ENCODE results near the gene PTPDC1. TPM values are rescaled to one million over a fixed set of nuclear protein-coding genes. Genes with fewer than 3 reads are reported as not detected.

The PTPDC1 gene
- total RNA-seq, 2 experiments from 2014 or later: 3.6 to 7.0 TPM

- Histone ChIP-seq H3K4me2 (ENCODE audit: low read length) (no peak overlapping the region), H3K9me2 (ENCODE audit: insufficient read depth, low read length) (no peaks in the 10 kb centered on the region), H3K79me2 (ENCODE audit: insufficient read depth, low read depth, low read length) (no peaks in the 10 kb centered on the region), H3K4me3 (ENCODE audit: low read depth, low read length, poor library complexity, severe bottlenecking) (no peak overlapping the region), H4K20me1 (ENCODE audit: insufficient read depth, low read length) (no peaks in the 10 kb centered on the region), H3K9me3 (ENCODE audit: low read length) (no peaks in the 10 kb centered on the region), H3K27ac (ENCODE audit: low read depth, low read length, poor library complexity, severe bottlenecking) (no peak overlapping the region), H2AFZ (ENCODE audit: low read length) (no peak overlapping the region), H3K36me3 (ENCODE audit: insufficient read depth, low read length) (no peaks in the 10 kb centered on the region), H3K4me1 (ENCODE audit: insufficient read depth, low read length, poor library complexity, severe bottlenecking) (no peaks in the 10 kb centered on the region)
- POLR2A ChIA-PET: no interaction called here
- DNase-seq (ENCODE audit: low spot score): no peak
- TF ChIP-seq EZH2phosphoT487 (IDR thresholded peaks at IDR 0.05; ENCODE audit: borderline replicate concordance, low read depth, low read length) (no peak), CTCF (conservative IDR thresholded peaks at IDR 0.05; ENCODE audit: low read length) (no peak)
- CTCF ChIA-PET (ENCODE audit: unreplicated experiment): no interaction called here
- no TSS peak for BruUV-seq (replicated peaks)
- intact Hi-C loops (cut with micrococcal nuclease; ENCODE audit: unreplicated experiment): no loop called here
These were observed 13.6 kb downstream of the PTPDC1 start for GRCh38 chr9:94097788-94098414.

GRCh38 chr9:94100152-94100879, 16.1 kb downstream of the PTPDC1 start:
- Histone ChIP-seq H3K9me3 (ENCODE audit: low read length) (no peaks in the 10 kb centered on the region), H4K20me1 (ENCODE audit: insufficient read depth, low read length) (no peaks in the 10 kb centered on the region), H3K36me3 (ENCODE audit: insufficient read depth, low read length) (no peaks in the 10 kb centered on the region), H3K4me2 (ENCODE audit: low read length) (no peak overlapping the region), H2AFZ (ENCODE audit: low read length) (no peak overlapping the region), H3K4me1 (ENCODE audit: insufficient read depth, low read length, poor library complexity, severe bottlenecking) (no peaks in the 10 kb centered on the region), H3K9me2 (ENCODE audit: insufficient read depth, low read length) (no peaks in the 10 kb centered on the region), H3K4me3 (ENCODE audit: low read depth, low read length, poor library complexity, severe bottlenecking) (no peak overlapping the region), H3K27ac (ENCODE audit: low read depth, low read length, poor library complexity, severe bottlenecking) (no peak overlapping the region), H3K79me2 (ENCODE audit: insufficient read depth, low read depth, low read length) (no peaks in the 10 kb centered on the region)
- no peak for DNase-seq (ENCODE audit: low spot score)
- no TSS peak for BruUV-seq (replicated peaks)
- TF ChIP-seq CTCF (conservative IDR thresholded peaks at IDR 0.05; ENCODE audit: low read length): no peak
- no peak for TF ChIP-seq EZH2phosphoT487 (IDR thresholded peaks at IDR 0.05; ENCODE audit: borderline replicate concordance, low read depth, low read length)
- intact Hi-C loops (cut with micrococcal nuclease; ENCODE audit: unreplicated experiment): no loop called here
- ChIA-PET POLR2A (no interaction called here), CTCF (ENCODE audit: unreplicated experiment) (no interaction called here)

Measured in OCI-LY7 (cell line).